ENCODE results near the gene PFN4. TPM values are rescaled to one million over a fixed set of nuclear protein-coding genes. Genes with fewer than 3 reads are reported as not detected.

The PFN4 gene
- polyA plus RNA-seq, 1 of the 3 experiments (the other 2 are of a cell fraction): 0.61 TPM

DNA sequence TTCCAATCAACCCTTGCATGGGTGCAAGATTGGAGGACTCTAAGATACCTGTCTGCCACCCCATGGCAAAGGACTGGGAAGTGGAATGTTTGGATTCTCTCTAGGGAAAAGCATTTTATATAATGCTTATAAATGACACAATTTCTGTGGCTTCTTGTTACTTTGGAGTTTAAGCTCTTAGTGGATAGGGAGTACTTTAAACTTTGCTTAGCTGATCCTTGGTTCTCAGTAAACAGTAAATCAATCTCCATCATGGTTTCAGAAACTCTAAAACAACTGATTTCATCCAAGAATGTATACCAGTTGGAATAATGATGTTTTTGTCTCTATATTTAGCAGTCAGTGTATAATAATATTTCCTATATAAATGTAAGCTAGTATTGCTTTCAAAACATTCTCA lies 37.6 kb upstream of the PFN4 start:
- no peak overlapping the region for H3K4me2 ChIP-seq
- no peaks in the 10 kb centered on the region for H3K79me2 ChIP-seq (ENCODE audit: insufficient read depth)
- no peaks in the 10 kb centered on the region for H4K20me1 ChIP-seq (ENCODE audit: insufficient read depth)
- H3K9me3 ChIP-seq: no peaks in the 10 kb centered on the region
- H3K9ac ChIP-seq: no peak overlapping the region
- no peak overlapping the region for H3K4me3 ChIP-seq (ENCODE audit: low read depth in 2 of 2, low read length in 1 of 2)
- no peaks in the 10 kb centered on the region for H3K9me2 ChIP-seq
- no peaks in the 10 kb centered on the region for H3K27me3 ChIP-seq (ENCODE audit: insufficient read depth)
- H3K4me1 ChIP-seq (ENCODE audit: control insufficient read depth in 1 of 2, insufficient read depth in 2 of 2, low read depth in 1 of 2, low read length in 1 of 2): no peaks in the 10 kb centered on the region
- no peak overlapping the region for H2AFZ ChIP-seq (ENCODE audit: low read depth)
- peaks cover 0 to 4% of the 10 kb centered on the region in 2 experiments for H3K36me3 ChIP-seq (replicated peaks in 1 of 2; ENCODE audit: control insufficient read depth in 1 of 2, insufficient read depth in 2 of 2, low read length in 1 of 2)
- ChIA-PET POLR2A (no interaction called here), CTCF (interaction anchor here (0.9 kb wide), 1 partner anchor 46 kb away, joined by 3 read pairs; no protein-coding TSS in a partner anchor)
- H3K27ac ChIP-seq (ENCODE audit: low read depth in 2 of 2, low read length in 1 of 2): no peak overlapping the region
- TF ChIP-seq JUND (IDR thresholded peaks at IDR 0.05): no peak
- TF ChIP-seq CHD2 (IDR thresholded peaks at IDR 0.05; ENCODE audit: low read length, partially characterized antibody): no peak
- TF ChIP-seq FOXJ3 (CRISPR knock-in tag; IDR thresholded peaks at IDR 0.05): no peak
- no peak for TF ChIP-seq FOSL2 (IDR thresholded peaks at IDR 0.05; ENCODE audit: borderline replicate concordance, low read depth)
- TF ChIP-seq, protein P1, sequence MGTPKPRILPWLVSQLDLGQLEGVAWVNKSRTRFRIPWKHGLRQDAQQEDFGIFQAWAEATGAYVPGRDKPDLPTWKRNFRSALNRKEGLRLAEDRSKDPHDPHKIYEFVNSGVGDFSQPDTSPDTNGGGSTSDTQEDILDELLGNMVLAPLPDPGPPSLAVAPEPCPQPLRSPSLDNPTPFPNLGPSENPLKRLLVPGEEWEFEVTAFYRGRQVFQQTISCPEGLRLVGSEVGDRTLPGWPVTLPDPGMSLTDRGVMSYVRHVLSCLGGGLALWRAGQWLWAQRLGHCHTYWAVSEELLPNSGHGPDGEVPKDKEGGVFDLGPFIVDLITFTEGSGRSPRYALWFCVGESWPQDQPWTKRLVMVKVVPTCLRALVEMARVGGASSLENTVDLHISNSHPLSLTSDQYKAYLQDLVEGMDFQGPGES (IDR thresholded peaks at IDR 0.05; ENCODE audit: low read depth, low read length): no peak
- TF ChIP-seq YY1 (IDR thresholded peaks at IDR 0.05; ENCODE audit: low read depth): no peak
- TF ChIP-seq, protein P2, sequence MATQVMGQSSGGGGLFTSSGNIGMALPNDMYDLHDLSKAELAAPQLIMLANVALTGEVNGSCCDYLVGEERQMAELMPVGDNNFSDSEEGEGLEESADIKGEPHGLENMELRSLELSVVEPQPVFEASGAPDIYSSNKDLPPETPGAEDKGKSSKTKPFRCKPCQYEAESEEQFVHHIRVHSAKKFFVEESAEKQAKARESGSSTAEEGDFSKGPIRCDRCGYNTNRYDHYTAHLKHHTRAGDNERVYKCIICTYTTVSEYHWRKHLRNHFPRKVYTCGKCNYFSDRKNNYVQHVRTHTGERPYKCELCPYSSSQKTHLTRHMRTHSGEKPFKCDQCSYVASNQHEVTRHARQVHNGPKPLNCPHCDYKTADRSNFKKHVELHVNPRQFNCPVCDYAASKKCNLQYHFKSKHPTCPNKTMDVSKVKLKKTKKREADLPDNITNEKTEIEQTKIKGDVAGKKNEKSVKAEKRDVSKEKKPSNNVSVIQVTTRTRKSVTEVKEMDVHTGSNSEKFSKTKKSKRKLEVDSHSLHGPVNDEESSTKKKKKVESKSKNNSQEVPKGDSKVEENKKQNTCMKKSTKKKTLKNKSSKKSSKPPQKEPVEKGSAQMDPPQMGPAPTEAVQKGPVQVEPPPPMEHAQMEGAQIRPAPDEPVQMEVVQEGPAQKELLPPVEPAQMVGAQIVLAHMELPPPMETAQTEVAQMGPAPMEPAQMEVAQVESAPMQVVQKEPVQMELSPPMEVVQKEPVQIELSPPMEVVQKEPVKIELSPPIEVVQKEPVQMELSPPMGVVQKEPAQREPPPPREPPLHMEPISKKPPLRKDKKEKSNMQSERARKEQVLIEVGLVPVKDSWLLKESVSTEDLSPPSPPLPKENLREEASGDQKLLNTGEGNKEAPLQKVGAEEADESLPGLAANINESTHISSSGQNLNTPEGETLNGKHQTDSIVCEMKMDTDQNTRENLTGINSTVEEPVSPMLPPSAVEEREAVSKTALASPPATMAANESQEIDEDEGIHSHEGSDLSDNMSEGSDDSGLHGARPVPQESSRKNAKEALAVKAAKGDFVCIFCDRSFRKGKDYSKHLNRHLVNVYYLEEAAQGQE (IDR thresholded peaks at IDR 0.05; ENCODE audit: low read depth, low read length): no peak
- TF ChIP-seq, protein P3, sequence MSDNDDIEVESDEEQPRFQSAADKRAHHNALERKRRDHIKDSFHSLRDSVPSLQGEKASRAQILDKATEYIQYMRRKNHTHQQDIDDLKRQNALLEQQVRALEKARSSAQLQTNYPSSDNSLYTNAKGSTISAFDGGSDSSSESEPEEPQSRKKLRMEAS (IDR thresholded peaks at IDR 0.05; ENCODE audit: low read depth): no peak
- TF ChIP-seq EZH2phosphoT487 (IDR thresholded peaks at IDR 0.05; ENCODE audit: borderline replicate concordance, low read depth): no peak
- TF ChIP-seq, protein P4, sequence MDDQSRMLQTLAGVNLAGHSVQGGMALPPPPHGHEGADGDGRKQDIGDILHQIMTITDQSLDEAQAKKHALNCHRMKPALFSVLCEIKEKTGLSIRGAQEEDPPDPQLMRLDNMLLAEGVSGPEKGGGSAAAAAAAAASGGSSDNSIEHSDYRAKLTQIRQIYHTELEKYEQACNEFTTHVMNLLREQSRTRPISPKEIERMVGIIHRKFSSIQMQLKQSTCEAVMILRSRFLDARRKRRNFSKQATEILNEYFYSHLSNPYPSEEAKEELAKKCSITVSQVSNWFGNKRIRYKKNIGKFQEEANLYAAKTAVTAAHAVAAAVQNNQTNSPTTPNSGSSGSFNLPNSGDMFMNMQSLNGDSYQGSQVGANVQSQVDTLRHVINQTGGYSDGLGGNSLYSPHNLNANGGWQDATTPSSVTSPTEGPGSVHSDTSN (IDR thresholded peaks at IDR 0.05): no peak
- no peak for TF ChIP-seq MEF2A (IDR thresholded peaks at IDR 0.05; ENCODE audit: borderline replicate concordance, low read depth)
- no peak for TF ChIP-seq GATA2 (CRISPR knock-in tag; IDR thresholded peaks at IDR 0.05)
- TF ChIP-seq MXI1 (IDR thresholded peaks at IDR 0.05; ENCODE audit: low read depth, low read length): no peak
- no peak for TF ChIP-seq GABPA (IDR thresholded peaks at IDR 0.05; ENCODE audit: low read depth)
- TF ChIP-seq TEAD4 (IDR thresholded peaks at IDR 0.05; ENCODE audit: borderline replicate concordance, insufficient read depth): no peak
- TF ChIP-seq, protein P5, sequence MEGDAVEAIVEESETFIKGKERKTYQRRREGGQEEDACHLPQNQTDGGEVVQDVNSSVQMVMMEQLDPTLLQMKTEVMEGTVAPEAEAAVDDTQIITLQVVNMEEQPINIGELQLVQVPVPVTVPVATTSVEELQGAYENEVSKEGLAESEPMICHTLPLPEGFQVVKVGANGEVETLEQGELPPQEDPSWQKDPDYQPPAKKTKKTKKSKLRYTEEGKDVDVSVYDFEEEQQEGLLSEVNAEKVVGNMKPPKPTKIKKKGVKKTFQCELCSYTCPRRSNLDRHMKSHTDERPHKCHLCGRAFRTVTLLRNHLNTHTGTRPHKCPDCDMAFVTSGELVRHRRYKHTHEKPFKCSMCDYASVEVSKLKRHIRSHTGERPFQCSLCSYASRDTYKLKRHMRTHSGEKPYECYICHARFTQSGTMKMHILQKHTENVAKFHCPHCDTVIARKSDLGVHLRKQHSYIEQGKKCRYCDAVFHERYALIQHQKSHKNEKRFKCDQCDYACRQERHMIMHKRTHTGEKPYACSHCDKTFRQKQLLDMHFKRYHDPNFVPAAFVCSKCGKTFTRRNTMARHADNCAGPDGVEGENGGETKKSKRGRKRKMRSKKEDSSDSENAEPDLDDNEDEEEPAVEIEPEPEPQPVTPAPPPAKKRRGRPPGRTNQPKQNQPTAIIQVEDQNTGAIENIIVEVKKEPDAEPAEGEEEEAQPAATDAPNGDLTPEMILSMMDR (IDR thresholded peaks at IDR 0.05): no peak
- no peak for TF ChIP-seq RXRA (IDR thresholded peaks at IDR 0.05; ENCODE audit: borderline replicate concordance, low read depth)
- no peak for TF ChIP-seq NRF1 (IDR thresholded peaks at IDR 0.05; ENCODE audit: low read depth, low read length)
- TF ChIP-seq EP300 (IDR thresholded peaks at IDR 0.05; ENCODE audit: borderline replicate concordance in 1 of 2, low read depth in 1 of 2, low read length in 1 of 2): no peak
- DNase-seq: no peak
- no peaks in the 10 kb centered on the region for H3F3A ChIP-seq (replicated peaks; ENCODE audit: insufficient read depth)

All from SK-N-SH (cell line).